Small intestine (tissue), 7 donors: ENCODE results near the gene IRF3. TPM values are rescaled to one million over a fixed set of nuclear protein-coding genes. Genes with fewer than 3 reads are reported as not detected.

Source experiments
- DNase-seq, 2 donors: peaks; one replicate each; pipeline versions ENCODE4 v3.0.0 to v3.0.0-alpha.2; 2013
- FAIRE-seq: peaks from 2 replicates; lab custom pipeline; 2012; peaks lifted over from hg19 to GRCh38; lab: Jason Lieb, UNC
- H3K27ac ChIP-seq, 3 donors: one replicate each; pipeline ENCODE4 v1.5.1; 2013; ENCODE audit warnings: low read length in 2 of 3, mild to moderate bottlenecking in 2 of 3, control low read depth in 1 of 3, inconsistent platforms in 1 of 3, low read depth in 1 of 3, moderate library complexity in 1 of 3
- H3K27me3 ChIP-seq, 3 donors: one replicate each; pipeline ENCODE4 v1.6.1; 2013; ENCODE audit warnings: low read length in 3 of 3, inconsistent platforms in 1 of 3; ENCODE audit not compliant: control insufficient read depth in 3 of 3, insufficient read depth in 3 of 3
- H3K36me3 ChIP-seq, 3 donors: one replicate each; pipeline ENCODE4 v1.6.1; 2013; ENCODE audit warnings: low read length in 3 of 3, inconsistent platforms in 1 of 3, low read depth in 1 of 3, mild to moderate bottlenecking in 1 of 3, moderate library complexity in 1 of 3; ENCODE audit not compliant: control insufficient read depth in 3 of 3, insufficient read depth in 2 of 3
- H3K4me1 ChIP-seq, 3 donors: one replicate each; pipeline ENCODE4 v1.6.1; 2013; ENCODE audit warnings: low read length in 2 of 3, inconsistent platforms in 1 of 3, low read depth in 1 of 3, mild to moderate bottlenecking in 1 of 3, moderate library complexity in 1 of 3; ENCODE audit not compliant: control insufficient read depth in 3 of 3, insufficient read depth in 2 of 3
- H3K4me3 ChIP-seq, 3 donors: one replicate each; pipeline ENCODE4 v1.5.1; 2013; ENCODE audit warnings: low read length in 3 of 3, control low read depth in 1 of 3, inconsistent platforms in 1 of 3, low read depth in 1 of 3, mild to moderate bottlenecking in 1 of 3, moderate library complexity in 1 of 3
- H3K9me3 ChIP-seq, 2 donors: one replicate each; pipeline ENCODE4 v1.6.1; 2013; ENCODE audit warnings: low read depth in 1 of 2, low read length in 1 of 2; ENCODE audit not compliant: control insufficient read depth in 2 of 2, insufficient read depth in 1 of 2
- WGBS, 3 donors: extraction: QIAGEN DNeasy Blood & Tissue Kit; methylation state at CpG; one replicate each; pipeline ENCODE4 v1.1.7; 2013; 5-methylcytosine and 5-hydroxymethylcytosine counted together
- polyA plus RNA-seq, 4 donors: library from polyadenylated mRNA; stranded (reverse) in 3 of 4; unstranded in 1 of 4; fragments of 200-250 nt in 3 of 4; fragments of 120-200 nt in 1 of 4; gene quantifications; one replicate each; pipeline versions ENCODE4 v1.2.1 to v1.2.3, GENCODE V29; 2013
- donor health status: healthy with polysubstance abuse.
- donor health status: control.
- donor health status: control.
- donor health status: Bipolar disorder and iron deficiency.
- donor health status: healthy.

IRF3 gene
- polyA plus RNA-seq, 4 donors = 92.1 to 255 (median 119) TPM

DNA sequence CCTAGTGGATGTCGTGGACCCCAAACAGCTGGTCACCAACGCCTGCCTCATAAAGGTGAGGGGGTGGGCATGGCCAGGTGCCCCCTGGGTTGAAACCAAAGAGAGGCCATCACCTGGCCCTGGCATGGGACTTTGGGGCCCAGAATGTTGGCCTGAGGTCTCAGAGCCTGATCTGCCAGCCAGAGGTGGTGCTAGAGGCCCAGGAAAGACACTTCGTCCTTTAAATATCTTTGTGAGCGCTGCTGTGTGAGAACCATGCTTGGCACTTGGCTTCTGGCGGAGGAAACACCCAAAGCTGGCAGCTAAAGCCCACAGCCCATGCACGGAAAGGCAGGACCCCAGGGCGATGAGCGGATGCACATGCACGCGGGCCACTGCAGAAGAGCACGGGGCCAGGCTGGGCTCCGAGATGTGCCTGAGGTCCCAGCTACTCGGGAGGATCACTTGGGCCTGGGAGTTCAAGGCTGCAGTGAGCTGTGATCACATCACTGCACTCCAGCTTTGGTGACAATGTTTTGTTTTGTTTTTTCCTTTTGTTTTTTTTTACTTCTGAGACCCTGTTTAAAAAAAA, 19.4 kb upstream of the IRF3 start:
- peaks cover 12 to 92% (median 16%) of the 10 kb centered on the region in 3 donors for H3K36me3 ChIP-seq
- WGBS, 3 donors = 86 to 96% (median 92%) methylated on average over 13 of the region's 13 CpGs

DNA sequence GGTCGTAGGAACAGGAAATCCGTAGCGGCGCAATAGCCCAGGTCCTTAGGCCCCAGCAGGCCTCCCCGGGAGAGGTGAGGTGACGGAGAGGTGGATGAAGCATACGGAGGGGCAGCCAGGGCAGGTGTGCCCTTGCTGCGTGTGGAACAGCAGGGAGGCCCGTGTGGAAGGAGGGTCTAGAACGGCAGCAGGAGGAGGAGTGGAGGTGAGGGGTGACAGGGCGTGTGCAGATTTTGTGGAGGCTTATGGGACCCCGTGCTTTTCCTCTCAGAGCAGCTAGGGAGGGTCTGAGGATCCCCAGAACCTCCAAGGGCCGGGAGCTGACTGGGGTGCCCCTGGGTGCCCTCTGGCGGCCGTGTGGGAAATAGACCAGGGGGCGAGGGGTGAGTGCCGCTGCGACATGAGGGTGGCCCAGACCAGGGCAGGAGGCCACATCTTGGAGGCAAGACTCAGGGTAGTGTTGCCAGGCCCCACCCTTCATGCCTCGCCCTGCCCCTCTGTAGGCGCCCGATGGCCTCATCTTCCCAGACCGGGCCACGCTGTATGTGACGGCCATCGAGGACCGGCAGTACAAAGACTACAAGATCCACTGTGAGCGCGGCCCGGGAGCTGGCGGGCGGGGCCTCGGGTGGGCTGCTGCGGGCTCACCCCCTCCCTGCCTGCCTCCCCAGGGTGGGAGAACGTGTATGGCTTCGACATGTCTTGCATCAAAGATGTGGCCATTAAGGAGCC, 18.8 kb upstream of the IRF3 start:
- Histone ChIP-seq H3K27ac (no peak overlapping the region), H3K9me3 (no peaks in the 10 kb centered on the region), H3K27me3 (peaks cover 0 to 7% (median 0%) of the 10 kb centered on the region in 3 donors), H3K36me3 (peaks cover 12 to 96% (median 16%) of the 10 kb centered on the region in 3 donors), H3K4me3 (no peak overlapping the region), H3K4me1 (peaks cover 2 to 11% (median 7%) of the 10 kb centered on the region in 3 donors)
- WGBS, 3 donors = 71 to 82% (median 78%) methylated on average over 33 to 35 of the region's 35 CpGs
- no peak for FAIRE-seq
- peak in 1 of 2 donors; percentile 35 for DNase-seq

More for the DNA sequence above, 19.4 kb upstream of the IRF3 start:
- Histone ChIP-seq H3K27me3 (peaks cover 0 to 14% (median 0%) of the 10 kb centered on the region in 3 donors), H3K4me3 (no peak overlapping the region), H3K4me1 (peaks cover 2 to 15% (median 5%) of the 10 kb centered on the region in 3 donors), H3K9me3 (no peaks in the 10 kb centered on the region), H3K27ac (no peak overlapping the region)
- DNase-seq (no peak), FAIRE-seq (no peak)

DNA sequence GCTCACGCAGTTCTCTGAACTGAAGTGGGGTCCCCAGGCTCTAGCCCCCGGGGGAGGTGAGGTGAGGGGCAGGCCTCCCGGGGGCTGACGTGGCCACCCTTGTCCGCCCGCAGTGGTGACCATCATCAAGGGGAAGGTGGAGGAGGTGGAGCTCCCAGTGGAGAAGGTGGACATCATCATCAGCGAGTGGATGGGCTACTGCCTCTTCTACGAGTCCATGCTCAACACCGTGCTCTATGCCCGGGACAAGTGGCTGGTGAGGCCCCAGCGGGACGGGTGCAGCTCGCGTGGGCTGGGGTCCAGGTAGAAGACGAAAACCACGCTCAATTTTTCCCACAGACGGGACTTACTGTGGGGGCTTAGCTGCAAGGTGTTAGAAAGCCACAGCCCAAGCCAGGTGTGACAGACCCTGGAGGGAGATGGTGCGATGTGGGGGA, 18.2 kb upstream of the IRF3 start:
- Histone ChIP-seq H3K36me3 (peaks cover 12 to 94% (median 16%) of the 10 kb centered on the region in 3 donors), H3K4me3 (no peak overlapping the region), H3K27me3 (peaks cover 0 to 2% (median 0%) of the 10 kb centered on the region in 3 donors), H3K4me1 (peaks cover 2 to 11% (median 7%) of the 10 kb centered on the region in 3 donors), H3K9me3 (no peaks in the 10 kb centered on the region), H3K27ac (no peak overlapping the region)
- WGBS, 3 donors = 94 to 95% (median 94%) methylated on average over 18 of the region's 18 CpGs
- no peak for DNase-seq
- FAIRE-seq = no peak

DNA sequence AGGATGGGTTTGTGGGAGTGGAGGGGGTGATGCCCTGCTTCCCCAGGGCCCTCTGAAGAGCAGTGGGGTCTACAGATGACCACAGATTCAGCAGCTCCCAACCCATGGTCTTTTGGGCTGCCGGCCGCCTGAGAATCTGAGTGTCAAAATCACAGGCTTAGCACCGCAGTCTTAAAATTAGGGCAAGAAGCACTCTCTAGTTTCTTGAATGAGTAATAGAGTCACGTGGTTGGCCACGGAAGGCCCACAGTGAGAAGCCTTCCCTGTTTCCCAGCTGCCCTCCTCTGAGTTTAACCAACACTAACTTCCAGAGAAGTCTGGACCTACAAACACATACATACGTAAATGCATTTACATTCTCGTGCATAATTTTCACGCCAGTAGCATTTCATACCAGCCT, 16.6 kb upstream of the IRF3 start:
- WGBS, 3 donors = 86 to 98% (median 90%) methylated on average over 8 of the region's 8 CpGs
- FAIRE-seq = no peak

DNA sequence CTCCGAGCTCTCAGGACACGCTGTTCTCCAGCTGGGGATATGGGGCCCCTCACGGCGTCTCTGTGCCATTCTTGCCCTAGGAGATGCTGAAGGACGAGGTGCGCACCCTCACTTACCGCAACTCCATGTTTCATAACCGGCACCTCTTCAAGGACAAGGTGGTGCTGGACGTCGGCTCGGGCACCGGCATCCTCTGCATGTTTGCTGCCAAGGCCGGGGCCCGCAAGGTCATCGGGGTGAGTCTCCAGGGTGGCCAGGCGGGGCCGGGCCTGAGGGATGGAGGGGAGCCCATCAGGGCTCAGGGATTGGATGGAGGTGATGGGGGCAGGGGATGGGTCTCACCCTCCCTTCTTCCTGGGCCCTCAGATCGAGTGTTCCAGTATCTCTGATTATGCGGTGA, 16.2 kb upstream of the IRF3 start:
- Histone ChIP-seq H3K27ac (no peak overlapping the region), H3K9me3 (no peaks in the 10 kb centered on the region), H3K36me3 (peaks cover 11 to 74% (median 12%) of the 10 kb centered on the region in 3 donors), H3K27me3 (no peaks in the 10 kb centered on the region), H3K4me3 (no peak overlapping the region), H3K4me1 (peaks cover 2 to 18% (median 7%) of the 10 kb centered on the region in 3 donors)
- FAIRE-seq (no peak), DNase-seq (no peak)
- 85 to 94% (median 92%) methylated on average over 19 of the region's 19 CpGs for WGBS, 3 donors

More for the DNA sequence above, 16.6 kb upstream of the IRF3 start:
- DNase-seq = no peak
- no peaks in the 10 kb centered on the region for H3K9me3 ChIP-seq
- H3K4me1 ChIP-seq = peaks cover 2 to 18% (median 7%) of the 10 kb centered on the region in 3 donors
- H3K4me3 ChIP-seq = no peak overlapping the region
- peaks cover 12 to 79% (median 12%) of the 10 kb centered on the region in 3 donors for H3K36me3 ChIP-seq
- no peaks in the 10 kb centered on the region for H3K27me3 ChIP-seq
- H3K27ac ChIP-seq = no peak overlapping the region

DNA sequence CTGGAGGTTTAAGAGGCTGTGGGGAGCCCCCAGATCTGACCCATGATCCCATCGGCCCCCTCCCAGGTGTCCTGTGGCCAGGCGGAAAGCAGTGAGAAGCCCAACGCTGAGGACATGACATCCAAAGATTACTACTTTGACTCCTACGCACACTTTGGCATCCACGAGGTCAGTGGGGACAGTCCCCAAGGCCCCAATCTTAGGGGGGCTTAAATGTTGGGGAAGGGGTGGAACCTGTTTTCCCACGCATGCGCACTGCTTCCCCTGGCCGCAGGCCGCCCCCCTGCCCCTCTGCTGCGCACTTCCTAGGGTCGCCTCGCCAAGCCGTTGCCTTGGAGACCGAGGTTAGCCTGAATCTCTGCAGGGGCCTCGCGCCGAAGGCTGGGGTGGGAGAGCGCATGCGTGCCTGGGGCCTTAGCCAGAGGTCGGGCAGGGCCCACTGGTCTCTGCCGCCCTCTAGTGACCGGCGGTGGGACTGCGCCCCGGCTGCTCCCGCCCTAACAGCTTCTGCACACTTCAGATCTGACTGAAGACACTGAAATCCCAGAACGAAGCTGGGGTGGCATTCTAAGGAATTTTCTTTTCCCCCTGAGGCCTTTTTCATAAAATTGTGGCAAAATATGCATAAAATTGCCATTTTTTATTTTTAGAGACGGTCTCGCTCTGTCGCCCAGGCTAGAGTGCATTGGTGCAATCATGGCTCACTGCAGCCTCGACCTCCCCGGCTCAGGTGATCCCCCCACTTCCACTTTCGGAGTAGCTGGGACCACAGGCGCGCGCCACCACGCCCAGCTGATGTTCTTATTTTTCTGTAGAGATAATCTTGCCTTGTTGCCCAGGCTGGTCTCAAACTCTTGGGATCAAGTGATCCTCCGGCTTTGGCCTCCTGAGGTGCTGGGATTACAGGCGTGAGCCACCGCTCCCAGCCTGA, 15.0 kb upstream of the IRF3 start:
- Histone ChIP-seq H3K27ac (peak overlapping the region in 2 of 3 donors; percentile 5 to 60), H3K9me3 (no peaks in the 10 kb centered on the region), H3K27me3 (no peaks in the 10 kb centered on the region), H3K4me1 (peaks cover 2 to 22% (median 7%) of the 10 kb centered on the region in 3 donors), H3K36me3 (peaks cover 7 to 64% (median 8%) of the 10 kb centered on the region in 3 donors), H3K4me3 (peak overlapping the region in 1 of 3 donors; percentile 16)
- FAIRE-seq (no peak), DNase-seq (peak; percentile 82 to 95)
- 32 to 37% (median 35%) methylated on average over 40 of the region's 40 CpGs for WGBS, 3 donors

DNA sequence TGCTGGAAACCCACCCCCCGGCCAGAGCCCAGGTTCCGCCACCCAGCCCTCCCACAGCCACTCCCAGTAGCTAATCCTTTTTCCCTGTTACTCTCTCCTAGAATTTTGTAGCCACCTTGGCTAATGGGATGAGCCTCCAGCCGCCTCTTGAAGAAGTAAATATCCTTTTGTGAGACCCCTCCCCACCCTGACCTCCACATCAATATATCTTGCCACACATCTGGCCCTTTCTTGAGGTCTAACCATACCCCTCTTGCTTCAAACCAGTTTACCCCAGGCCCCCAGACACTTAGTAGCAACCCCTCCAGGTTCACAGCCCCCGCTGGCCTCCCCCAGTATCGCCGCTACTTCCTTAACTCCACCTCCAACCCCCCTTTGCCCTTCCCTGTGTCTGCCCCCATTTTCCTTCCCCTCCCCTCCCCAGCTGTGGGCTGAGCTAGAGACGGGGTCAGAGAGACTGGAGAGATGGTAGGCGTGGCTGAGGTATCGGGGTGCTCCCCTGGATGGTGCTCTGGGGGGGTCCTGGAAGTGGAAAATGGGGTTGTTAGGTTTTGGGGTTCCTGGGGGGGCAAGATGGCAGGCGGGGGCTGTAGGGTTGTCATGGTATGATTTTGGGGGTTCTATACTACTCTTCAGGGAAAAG, 14.2 kb upstream of the IRF3 start:
- H3K27ac ChIP-seq = peak overlapping the region in 2 of 3 donors; percentile 5 to 60
- peak overlapping the region in 1 of 3 donors; percentile 16 for H3K4me3 ChIP-seq
- peaks cover 3 to 56% (median 8%) of the 10 kb centered on the region in 3 donors for H3K36me3 ChIP-seq
- FAIRE-seq (no peak), DNase-seq (no peak)
- peaks cover 2 to 22% (median 7%) of the 10 kb centered on the region in 3 donors for H3K4me1 ChIP-seq
- H3K27me3 ChIP-seq = no peaks in the 10 kb centered on the region
- 61 to 62% (median 61%) methylated on average over 10 of the region's 10 CpGs for WGBS, 3 donors
- H3K9me3 ChIP-seq = no peaks in the 10 kb centered on the region
